NCI-H2081 (cell line): ENCODE data around the gene PPP6R2.
A peak's percentile ranks its signal among the peaks of the same experiment; 100 is the strongest.
"Not testable (repeated sequence)": the region's sequence is repeated elsewhere in the genome, so short reads cannot be mapped to it uniquely, and the experiment has no call there.

Experiments used
- DNase-seq, 2 experiments: peaks; one replicate each; lab custom pipeline; 2025; lab: John Stamatoyannopoulos, UW

Gene PPP6R2

GRCh38 chr22:50317178-50317577 lies 25.9 kb upstream of the PPP6R2 start:
- no peak for DNase-seq

- no peak for DNase-seq
These were observed 25.5 kb upstream of the PPP6R2 start for GRCh38 chr22:50317674-50318073.

- DNase-seq: no peak
These were observed 24.8 kb upstream of the PPP6R2 start for GRCh38 chr22:50318356-50318697.

DNA sequence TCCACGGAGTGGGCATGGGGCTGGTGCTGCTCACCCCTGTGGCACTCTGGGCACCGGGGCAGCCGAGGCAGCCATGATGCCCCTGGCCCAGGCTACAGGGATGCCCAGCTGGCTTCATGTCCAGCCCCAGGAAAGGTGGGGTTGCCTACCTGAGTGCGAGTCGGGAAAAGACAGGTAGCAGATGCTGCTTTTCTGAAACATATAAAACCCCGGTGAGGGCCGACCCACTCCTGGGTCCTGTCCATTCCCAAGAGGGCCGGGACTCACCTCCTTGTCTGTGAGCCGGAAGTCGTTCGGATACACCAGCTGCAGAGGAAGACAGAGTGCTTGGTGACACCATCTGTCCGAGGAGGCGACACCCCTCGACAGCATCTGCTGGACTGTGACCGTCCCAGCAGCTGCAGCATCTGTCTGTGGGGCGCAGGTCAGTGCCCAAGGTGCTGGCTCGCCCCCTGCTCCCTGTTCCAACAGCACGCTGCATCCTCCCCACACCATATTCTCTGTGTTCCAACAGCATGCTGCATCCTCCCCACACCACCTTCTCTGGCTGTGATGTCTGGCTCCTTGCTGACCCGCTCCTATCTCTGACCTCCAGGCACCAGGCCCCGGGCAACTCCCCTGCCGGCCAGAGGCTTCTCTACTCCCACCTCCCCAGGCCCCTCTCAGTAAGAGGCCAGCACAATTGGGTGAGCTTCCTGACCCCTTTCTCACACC lies 24.3 kb upstream of the PPP6R2 start:
- no peak for DNase-seq

- DNase-seq: no peak
These were observed 23.6 kb upstream of the PPP6R2 start for GRCh38 chr22:50319503-50319951.

GRCh38 chr22:50320116-50320515 lies 23.0 kb upstream of the PPP6R2 start:
- DNase-seq: no peak

DNA sequence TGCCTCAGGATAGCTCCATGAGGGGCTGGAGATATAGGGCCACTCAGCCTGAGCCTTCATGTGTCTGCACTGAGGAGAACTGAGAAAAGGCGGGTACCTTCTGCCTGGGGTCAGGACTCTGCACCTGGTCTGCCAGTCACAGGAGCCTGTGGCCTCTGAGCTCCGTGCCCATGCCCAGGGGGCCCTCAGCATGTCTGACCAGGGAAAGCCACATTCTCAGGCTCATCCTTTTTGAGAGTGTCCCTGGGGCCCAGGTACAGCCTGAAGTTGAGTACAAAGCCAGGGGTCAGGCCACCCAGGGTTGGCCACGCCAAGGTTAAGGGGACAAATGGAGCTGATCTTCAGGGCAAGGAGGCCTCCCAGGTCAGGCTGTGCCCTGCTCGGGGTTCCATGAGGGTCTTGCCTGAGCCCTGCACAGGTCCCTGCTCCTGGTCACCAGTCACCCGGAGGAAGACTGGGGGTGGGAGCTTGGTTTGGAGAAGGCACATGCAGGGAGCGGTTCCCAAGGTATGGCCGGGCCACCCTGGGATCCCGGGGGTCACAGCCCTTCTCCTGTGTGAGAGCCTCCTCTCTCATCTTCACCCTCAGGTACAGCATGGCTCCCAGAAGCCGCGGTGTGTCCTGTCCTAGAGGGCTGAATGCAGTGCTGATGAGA lies 22.3 kb upstream of the PPP6R2 start:
- no peak for DNase-seq

DNA sequence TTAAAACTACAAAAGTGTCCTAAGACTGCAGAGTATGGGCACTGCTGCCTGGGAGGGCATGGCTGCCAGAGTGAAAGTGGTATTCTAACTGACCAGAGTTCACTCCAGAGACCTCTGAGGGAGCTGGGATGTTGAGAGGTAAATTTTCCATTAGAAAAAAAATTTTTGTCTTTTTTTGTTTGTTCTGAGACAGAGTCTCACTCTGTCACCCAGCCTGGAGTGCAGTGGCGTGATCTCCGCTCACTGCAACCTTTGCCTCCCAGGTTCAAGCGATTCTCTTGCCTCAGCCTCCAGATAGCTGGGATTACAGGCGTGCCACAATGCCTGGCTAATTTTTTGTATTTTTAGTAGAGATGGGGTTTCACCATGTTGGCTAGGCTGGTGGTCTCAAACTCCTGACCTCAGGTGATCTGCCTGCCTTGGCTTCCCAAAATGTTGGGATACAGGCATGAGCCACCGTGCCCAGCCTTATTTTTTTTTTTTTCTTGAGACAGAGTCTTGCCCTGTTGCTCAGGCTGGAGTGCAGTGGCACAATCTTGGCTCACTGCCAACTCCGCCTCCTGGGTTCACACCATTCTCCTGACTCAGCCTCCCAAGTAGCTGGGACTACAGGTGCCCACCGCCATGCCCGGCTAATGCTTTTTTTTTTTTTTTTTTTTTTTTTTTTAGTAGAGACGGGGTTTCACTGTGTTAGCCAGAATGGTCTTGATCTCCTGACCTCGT lies 20.6 kb upstream of the PPP6R2 start:
- not testable (repeated sequence) for DNase-seq

DNA sequence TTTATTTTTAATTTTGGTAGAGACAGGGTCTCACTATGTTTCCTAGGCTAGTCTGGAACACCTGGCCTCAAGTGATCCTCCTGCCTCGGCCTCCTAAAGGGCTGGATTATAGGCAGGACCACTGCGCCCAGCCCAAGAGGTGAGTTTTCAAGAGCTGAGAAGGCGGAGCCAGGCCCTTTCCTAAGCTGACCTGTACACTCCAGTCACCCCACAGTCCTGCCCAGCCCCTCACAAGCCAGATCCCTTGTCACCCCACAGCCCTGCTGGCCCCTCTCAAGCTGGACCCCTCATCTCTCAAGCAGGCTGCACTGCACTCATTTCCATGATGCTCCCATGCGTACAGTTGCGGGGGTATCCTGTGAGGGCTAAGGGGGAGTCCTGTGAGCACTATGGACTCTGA lies 19.2 kb upstream of the PPP6R2 start:
- DNase-seq: no peak

DNA sequence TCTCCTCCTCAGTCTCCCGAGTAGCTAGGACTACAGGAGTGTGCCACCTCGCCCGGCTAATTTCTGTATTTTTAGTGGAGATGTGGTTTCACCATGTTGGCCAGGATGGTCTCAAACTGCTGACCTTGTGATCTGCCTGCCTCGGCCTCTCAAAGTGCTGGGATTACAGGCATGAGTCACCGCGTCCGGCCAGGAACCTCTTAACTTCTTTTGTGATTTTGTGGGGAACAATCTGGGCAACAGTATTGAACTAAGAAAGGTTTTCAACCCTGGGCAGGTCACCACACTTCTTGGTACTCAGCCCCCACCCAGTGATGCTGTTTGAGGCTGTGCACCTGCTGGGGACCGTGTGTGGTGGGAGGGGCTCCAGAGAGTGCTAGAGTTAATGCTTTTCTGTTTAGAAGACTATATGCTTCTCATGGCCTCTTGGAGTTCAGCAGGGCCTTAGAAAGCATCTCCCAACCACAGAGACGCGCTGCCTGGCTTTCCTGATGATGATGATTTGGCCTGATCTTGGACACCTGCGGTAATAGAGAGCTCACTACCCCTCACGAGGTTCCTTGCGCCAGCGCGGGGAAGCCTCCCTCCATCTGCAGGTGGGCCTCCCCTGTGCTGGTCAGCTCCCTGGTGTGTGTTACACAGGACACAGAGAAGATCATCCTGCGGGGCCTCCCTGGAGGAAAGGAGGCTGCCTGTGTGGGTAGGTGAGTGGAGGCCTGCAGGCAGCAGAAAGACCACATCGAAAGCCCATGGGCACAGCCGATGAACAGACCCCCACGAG lies 17.5 kb upstream of the PPP6R2 start:
- DNase-seq: no peak

DNA sequence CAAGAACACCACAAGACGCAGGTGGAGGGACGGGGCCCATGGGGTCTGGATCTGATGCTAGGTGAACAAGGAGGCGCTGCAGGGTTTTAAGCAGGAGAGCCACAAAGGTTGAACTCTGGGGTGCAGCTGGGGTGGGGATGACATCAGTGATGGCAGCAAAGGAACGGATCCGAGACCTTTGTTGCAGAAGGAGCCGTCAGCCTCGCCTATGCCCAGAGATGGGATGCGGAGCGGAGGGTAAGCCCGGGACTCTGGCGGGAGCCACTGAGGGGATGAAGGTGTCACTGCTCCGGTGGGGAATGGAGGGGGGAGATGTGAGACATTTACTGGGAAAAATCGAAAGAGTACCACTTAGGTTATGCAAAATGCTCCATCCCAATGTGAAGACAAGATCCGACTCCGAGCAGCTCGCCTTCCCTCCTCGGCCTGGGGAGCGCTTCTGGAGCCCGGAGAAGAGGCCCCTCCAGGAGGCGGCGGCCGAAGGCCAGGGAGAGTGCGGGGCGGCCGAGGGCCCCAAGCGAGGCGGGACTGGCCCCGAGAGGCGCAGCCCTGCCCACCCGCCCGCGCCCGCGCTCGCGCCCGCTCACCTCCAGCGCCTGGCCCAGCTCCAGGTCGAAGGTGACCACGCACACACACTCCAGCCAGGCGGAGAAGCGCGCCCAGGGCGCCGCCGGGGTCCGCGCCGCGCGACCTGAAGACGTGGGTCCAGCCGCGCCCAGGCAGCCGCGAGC lies 16.7 kb upstream of the PPP6R2 start:
- no peak for DNase-seq

- DNase-seq: peak; percentile 44 to 73
These were observed 16.0 kb upstream of the PPP6R2 start, which contains the start of gene DENND6B for GRCh38 chr22:50326956-50327710. Gene DENND6B, minus strand, starts transcription at chr22:50327012. Its CDS starts 24 bp downstream, at chr22:50326988.

DNA sequence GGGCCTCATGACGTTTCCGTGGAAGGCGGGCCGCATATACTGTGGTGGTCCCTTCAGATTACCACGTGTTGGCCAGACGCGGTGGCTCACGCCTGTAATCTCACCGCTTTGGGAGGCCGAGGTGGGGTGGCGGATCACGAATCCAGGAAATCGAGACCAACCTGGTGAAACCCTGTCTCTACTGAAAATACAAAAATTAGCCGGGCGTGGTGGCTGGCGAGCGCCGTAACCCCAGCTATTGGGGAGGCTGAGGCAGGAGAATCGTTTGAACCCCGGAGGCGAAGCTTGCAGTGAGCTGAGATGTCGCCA lies 15.5 kb upstream of the PPP6R2 start:
- DNase-seq: no peak

DNA sequence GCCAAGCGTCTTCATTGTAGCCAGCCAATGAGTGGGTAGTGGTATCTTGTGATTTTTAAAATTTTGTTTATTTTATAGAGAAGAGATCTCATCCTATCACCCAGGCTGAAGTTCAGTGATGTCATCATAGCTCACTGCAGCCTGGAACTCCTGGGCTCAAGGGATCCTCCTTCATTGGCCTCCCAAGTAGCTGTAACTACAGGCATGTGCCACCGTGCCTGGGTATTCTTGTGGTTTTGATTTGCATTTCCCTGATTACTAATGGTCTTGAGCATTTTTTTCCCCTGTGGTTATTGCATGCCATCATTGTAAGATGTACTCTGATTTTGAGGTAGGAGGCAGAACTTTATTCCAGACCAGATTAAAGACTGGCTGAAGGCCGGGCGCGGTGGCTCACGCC lies 13.9 kb upstream of the PPP6R2 start:
- no peak for DNase-seq

DNA sequence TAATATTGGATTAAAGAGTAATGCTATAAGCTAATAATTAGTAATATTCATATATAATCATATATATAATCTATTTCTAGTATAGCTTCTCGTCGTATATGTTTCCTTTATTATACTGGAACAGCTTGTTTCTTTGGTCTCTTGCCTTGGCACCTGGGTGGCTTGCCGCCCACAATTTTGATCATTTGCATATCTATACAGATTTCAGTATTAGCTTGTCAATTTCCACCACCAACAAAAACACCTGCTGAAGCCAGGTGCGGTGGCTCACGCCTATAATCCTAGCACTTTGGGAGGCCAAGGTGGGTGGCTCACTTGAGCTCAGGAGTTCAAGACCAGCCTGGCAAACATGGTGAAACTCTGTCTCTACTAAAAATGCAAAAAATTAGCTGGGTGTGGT lies 8.7 kb upstream of the PPP6R2 start:
- DNase-seq: not testable (repeated sequence)

DNA sequence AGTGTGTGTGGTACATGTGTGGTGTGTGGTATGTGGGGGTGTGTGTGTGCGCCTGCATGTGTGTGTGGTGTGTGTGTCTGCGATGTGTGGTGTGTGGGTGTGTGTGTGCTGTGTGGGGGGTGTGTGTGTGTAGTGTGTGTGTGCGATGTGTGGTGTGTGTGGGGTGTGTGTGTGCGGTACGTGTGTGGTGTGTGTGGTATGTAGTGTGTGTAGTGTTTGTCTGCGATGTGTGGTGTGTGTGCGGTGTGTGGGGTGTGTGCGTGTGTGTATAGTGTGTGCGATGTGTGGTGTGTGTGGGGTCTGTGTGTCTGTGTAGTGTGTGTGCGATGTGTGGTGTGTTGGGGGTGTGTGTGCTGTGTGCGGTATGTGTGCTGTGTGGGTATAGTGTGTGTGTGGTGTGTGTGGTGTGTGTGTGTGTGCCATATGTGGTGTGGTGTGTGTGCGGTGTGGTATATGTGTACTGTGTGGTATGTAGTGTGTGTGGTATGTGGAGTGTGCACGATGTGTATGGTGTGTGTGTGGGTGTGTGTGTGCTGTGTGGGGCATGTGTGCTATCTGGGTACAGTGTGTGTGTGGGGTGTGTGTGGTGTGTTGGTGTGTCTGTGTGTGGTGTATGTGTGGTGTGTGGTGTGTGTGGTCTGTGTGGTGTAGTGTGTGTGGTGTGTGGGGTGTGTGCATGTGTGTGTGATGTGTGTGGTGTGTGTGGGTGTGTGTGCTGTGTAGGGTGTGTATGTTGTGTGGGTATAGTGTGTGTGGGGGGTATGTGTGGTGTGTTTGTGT lies 5.7 kb upstream of the PPP6R2 start:
- no peak for DNase-seq

DNA sequence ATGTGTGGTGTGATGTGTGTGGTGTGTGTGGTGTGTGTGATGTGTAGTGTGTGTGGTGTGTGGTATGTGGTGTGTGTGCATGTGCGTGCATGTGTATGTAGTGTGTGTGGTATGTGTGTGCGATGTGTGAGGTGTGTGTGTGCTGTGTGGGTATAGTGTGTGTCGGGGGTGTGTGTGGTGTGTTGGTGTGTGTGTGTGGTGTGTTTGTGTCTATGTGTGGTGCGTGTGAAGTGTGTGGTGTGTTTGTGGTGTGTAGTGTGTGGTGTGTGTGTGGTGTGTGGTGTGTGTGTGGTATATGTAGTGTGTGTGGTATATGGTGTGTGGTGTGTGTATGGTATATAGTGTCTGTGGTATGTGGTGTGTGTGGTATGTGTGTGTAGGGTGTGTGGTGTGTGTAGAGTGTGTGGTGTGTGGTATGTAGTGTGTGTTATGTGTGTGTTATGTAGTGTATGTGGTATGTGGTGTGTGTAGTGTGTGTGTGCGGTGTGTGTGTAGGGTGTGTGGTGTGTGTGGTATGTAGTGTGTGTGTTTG lies 5.0 kb upstream of the PPP6R2 start:
- no peak for DNase-seq

GRCh38 chr22:50338860-50339462 lies 4.2 kb upstream of the PPP6R2 start:
- no peak for DNase-seq
